ENCODE measurements around the gene MAD2L1BP.
"Not testable (repeated sequence)": the region's sequence is repeated elsewhere in the genome, so short reads cannot be mapped to it uniquely, and the experiment has no call there.

GRCh38 chr6:43589564-43589963 lies 46.1 kb upstream of the MAD2L1BP start:
- not testable (repeated sequence) for TF ChIP-seq CTCF, POLR2AphosphoS5 (IDR thresholded peaks at IDR 0.05)

Measured in gastroesophageal sphincter (tissue), 3 donors.